ENCODE data around the gene PPP2R3B.
"Not testable (repeated sequence)": the region's sequence is repeated elsewhere in the genome, so short reads cannot be mapped to it uniquely, and the experiment has no call there.

Gene PPP2R3B

GRCh38 chrX:305781-306613, 80.7 kb downstream of the PPP2R3B start:
- not testable (repeated sequence) for DNase-seq (ENCODE audit: low read depth, low spot score)

- DNase-seq (ENCODE audit: low read depth, low spot score) = no peak
Observed at GRCh38 chrX:302975-303374, 83.7 kb downstream of the PPP2R3B start.

GRCh38 chrX:300334-300733, 86.4 kb downstream of the PPP2R3B start:
- no peak for DNase-seq (ENCODE audit: low read depth, low spot score)

GRCh38 chrX:298993-299392, 87.7 kb downstream of the PPP2R3B start:
- DNase-seq (ENCODE audit: low read depth, low spot score) = no peak

GRCh38 chrX:295136-295535, 91.6 kb downstream of the PPP2R3B start:
- DNase-seq (ENCODE audit: low read depth, low spot score) = no peak

- DNase-seq (ENCODE audit: low read depth, low spot score) = no peak
Observed at GRCh38 chrX:292900-293897, 93.5 kb downstream of the PPP2R3B start.

- DNase-seq (ENCODE audit: low read depth, low spot score) = no peak
Observed at GRCh38 chrX:291411-291901, 95.3 kb downstream of the PPP2R3B start.

- DNase-seq (ENCODE audit: low read depth, low spot score) = no peak
Observed at GRCh38 chrX:290476-291166, 96.1 kb downstream of the PPP2R3B start.

GRCh38 chrX:288561-288991, 98.1 kb downstream of the PPP2R3B start:
- DNase-seq (ENCODE audit: low read depth, low spot score) = no peak

- DNase-seq (ENCODE audit: low read depth, low spot score) = no peak
Observed at GRCh38 chrX:287670-288069, 99.0 kb downstream of the PPP2R3B start.

- no peak for DNase-seq (ENCODE audit: low read depth, low spot score)
Observed at GRCh38 chrX:285076-285677, 101.5 kb downstream of the PPP2R3B start.
